ENCODE results near the gene STIMATE. TPM values are rescaled to one million over a fixed set of nuclear protein-coding genes. Genes with fewer than 3 reads are reported as not detected.

Gene STIMATE
- total RNA-seq, 4 donors from 2014 or later: 15.9 to 25.7 (median 19.3) TPM

- no peak for DNase-seq (ENCODE audit: low spot score in 2 of 2)
- H3K36me3 ChIP-seq: peaks cover 14% of the 10 kb centered on the region
- H3K27ac ChIP-seq: no peak overlapping the region
- WGBS: 91% methylated on average over 6 of the region's 6 CpGs
- no peak overlapping the region for H3K4me3 ChIP-seq
- H3K27me3 ChIP-seq: no peaks in the 10 kb centered on the region
- no peaks in the 10 kb centered on the region for H3K4me1 ChIP-seq
- no peak for TF ChIP-seq EP300 (IDR thresholded peaks at IDR 0.05)
- TF ChIP-seq POLR2AphosphoS5 (IDR thresholded peaks at IDR 0.05): no peak
- TF ChIP-seq POLR2A (IDR thresholded peaks at IDR 0.05): no peak
- TF ChIP-seq CTCF (IDR thresholded peaks at IDR 0.05): no peak
- H3K9me3 ChIP-seq: no peaks in the 10 kb centered on the region
These were observed 34.0 kb upstream of the STIMATE start for GRCh38 chr3:52931328-52931727.

- no peak for TF ChIP-seq CTCF (IDR thresholded peaks at IDR 0.05)
- no peak for TF ChIP-seq POLR2A (IDR thresholded peaks at IDR 0.05)
- TF ChIP-seq POLR2AphosphoS5 (IDR thresholded peaks at IDR 0.05): no peak
- no peak for TF ChIP-seq EP300 (IDR thresholded peaks at IDR 0.05)
- peaks cover 16% of the 10 kb centered on the region for H3K36me3 ChIP-seq
- no peaks in the 10 kb centered on the region for H3K4me1 ChIP-seq
- WGBS: 91% methylated on average over 3 of the region's 3 CpGs
- H3K27me3 ChIP-seq: no peaks in the 10 kb centered on the region
- no peak for DNase-seq (ENCODE audit: low spot score in 2 of 2)
- no peak overlapping the region for H3K4me3 ChIP-seq
- no peaks in the 10 kb centered on the region for H3K9me3 ChIP-seq
- H3K27ac ChIP-seq: no peak overlapping the region
These were observed 33.4 kb upstream of the STIMATE start for GRCh38 chr3:52930748-52931147.

GRCh38 chr3:52926554-52926953 lies 29.2 kb upstream of the STIMATE start:
- no peaks in the 10 kb centered on the region for H3K4me1 ChIP-seq
- H3K27me3 ChIP-seq: no peaks in the 10 kb centered on the region
- H3K9me3 ChIP-seq: no peaks in the 10 kb centered on the region
- no peak for TF ChIP-seq POLR2A (IDR thresholded peaks at IDR 0.05)
- TF ChIP-seq EP300 (IDR thresholded peaks at IDR 0.05): no peak
- no peak for TF ChIP-seq CTCF (IDR thresholded peaks at IDR 0.05)
- no peak for TF ChIP-seq POLR2AphosphoS5 (IDR thresholded peaks at IDR 0.05)
- no peak overlapping the region for H3K4me3 ChIP-seq
- 90% methylated on average over 2 of the region's 2 CpGs for whole genome bisulfite sequencing
- no peak overlapping the region for H3K27ac ChIP-seq
- peaks cover 38% of the 10 kb centered on the region for H3K36me3 ChIP-seq
- no peak for DNase-seq (ENCODE audit: low spot score in 2 of 2)

- Histone ChIP-seq H3K9me3 (no peaks in the 10 kb centered on the region), H3K27me3 (no peaks in the 10 kb centered on the region), H3K27ac (no peak overlapping the region), H3K4me3 (no peak overlapping the region), H3K4me1 (no peaks in the 10 kb centered on the region), H3K36me3 (peaks cover 46% of the 10 kb centered on the region)
- DNase-seq (ENCODE audit: low spot score in 2 of 2): no peak
- 71% methylated on average over 6 of the region's 6 CpGs for WGBS
- TF ChIP-seq POLR2AphosphoS5 (IDR thresholded peaks at IDR 0.05): no peak
These were observed 28.3 kb upstream of the STIMATE start for GRCh38 chr3:52925405-52926313.

- TF ChIP-seq POLR2A (IDR thresholded peaks at IDR 0.05) (no peak), POLR2AphosphoS5 (IDR thresholded peaks at IDR 0.05) (no peak), CTCF (IDR thresholded peaks at IDR 0.05) (no peak), EP300 (IDR thresholded peaks at IDR 0.05) (no peak)
- Histone ChIP-seq H3K27me3 (no peaks in the 10 kb centered on the region), H3K4me3 (no peak overlapping the region), H3K9me3 (no peaks in the 10 kb centered on the region), H3K36me3 (peaks cover 62% of the 10 kb centered on the region), H3K27ac (no peak overlapping the region), H3K4me1 (no peaks in the 10 kb centered on the region)
- DNase-seq (ENCODE audit: low spot score in 2 of 2): no peak
- WGBS: 82% methylated on average over 2 of the region's 2 CpGs
These were observed 26.6 kb upstream of the STIMATE start for GRCh38 chr3:52923963-52924362.
